Suppressor macrophage treated with lipopolysaccharide for 1 hour (primary cell): ENCODE measurements around the gene CD14.
"Not testable (repeated sequence)": the region's sequence is repeated elsewhere in the genome, so short reads cannot be mapped to it uniquely, and the experiment has no call there.

Experiments used
- DNase-seq, 3 donors: peaks; one replicate each; pipeline ENCODE4 v3.0.0-alpha.2; 2020 to 2022

The CD14 gene

DNA sequence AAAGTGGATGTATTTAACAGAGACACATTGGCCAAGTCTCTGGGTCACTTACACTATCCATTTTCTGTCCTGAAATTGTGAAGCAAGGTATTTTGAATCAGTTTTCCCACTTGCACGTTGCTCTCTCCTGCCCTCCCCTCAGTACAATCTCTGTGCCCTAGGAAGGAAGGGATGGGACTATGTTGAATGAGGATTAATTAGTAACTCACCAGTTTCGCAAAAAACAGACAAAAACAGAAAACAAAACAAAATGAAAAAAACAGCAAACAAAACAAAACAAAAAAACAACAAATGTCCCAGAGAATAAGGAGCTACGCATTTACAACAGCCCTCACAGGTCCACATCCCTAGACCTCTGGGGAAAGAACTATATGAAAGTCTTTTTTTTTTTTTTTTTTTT is 1.1 kb upstream of the CD14 start:
- no peak for DNase-seq

DNA sequence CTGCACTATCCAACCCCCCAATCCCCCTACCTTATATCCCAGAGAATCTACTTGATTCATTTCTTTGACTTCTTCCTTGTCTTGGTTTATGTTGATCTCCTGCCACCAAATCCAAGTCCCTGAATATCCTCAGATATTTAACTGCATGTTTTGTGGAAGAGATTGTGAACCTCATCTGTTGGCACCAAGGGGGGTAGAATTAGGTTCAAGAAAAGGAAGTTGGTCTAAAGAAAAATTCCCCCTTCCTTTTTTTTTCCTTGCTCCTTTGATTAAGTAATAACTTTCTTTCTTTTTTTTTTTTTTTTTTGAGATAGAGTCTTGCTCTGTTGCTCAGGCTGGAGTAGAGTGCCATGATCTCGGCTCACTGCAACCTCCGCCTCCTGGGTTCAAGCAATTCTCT is 526 bp upstream of the CD14 start:
- DNase-seq, result peak in 2 of 3 donors; percentile 81 to 88

DNA sequence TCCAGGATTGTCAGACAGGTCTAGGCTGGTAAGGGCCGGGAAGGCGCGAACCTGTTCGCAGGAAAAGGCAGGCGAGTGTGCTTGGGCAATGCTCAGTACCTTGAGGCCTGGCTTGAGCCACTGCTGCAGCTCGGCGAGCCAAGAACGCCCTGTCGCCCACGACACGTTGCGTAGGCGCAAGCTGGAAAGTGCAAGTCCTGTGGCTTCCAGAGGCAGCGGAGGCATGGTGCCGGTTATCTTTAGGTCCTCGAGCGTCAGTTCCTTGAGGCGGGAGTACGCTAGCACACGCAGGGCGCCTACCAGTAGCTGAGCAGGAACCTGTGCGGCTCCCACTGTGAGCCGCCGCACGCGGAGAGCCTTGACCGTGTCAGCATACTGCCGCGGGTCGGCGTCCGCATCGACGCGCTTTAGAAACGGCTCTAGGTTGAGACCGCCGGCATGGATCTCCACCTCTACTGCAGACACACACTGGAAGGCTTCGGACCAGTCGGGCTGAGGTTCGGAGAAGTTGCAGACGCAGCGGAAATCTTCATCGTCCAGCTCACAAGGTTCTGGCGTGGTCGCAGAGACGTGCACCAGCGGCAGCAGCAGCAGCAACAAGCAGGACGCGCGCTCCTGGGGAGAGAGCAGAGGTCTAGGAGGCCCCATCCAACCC is 482 bp downstream of the CD14 start:
- DNase-seq, result peak; percentile 83 to 89 (median 88)

DNA sequence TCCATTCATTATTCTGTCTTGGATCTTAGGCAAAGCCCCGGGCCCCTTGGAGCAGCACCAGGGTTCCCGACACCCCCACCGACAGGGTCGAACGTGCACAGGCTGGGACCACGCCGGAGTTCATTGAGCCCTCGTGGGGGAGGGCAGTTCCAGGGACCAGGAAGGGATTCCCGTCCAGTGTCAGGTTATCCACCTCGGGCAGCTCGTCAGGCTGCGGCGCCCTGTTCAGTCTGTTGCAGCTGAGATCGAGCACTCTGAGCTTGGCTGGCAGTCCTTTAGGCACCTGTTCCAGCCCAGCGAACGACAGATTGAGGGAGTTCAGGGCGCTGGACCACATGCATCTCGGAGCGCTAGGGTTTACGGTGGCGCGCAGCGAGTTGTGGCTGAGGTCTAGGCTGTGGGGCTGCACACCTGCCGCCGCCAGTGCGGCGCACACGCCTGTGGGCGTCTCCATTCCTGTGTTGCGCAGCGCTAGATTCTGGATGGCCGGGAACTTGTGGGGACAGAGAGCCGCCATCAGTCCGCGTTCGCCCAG is 1.1 kb downstream of the CD14 start:
- DNase-seq, result no peak

DNA sequence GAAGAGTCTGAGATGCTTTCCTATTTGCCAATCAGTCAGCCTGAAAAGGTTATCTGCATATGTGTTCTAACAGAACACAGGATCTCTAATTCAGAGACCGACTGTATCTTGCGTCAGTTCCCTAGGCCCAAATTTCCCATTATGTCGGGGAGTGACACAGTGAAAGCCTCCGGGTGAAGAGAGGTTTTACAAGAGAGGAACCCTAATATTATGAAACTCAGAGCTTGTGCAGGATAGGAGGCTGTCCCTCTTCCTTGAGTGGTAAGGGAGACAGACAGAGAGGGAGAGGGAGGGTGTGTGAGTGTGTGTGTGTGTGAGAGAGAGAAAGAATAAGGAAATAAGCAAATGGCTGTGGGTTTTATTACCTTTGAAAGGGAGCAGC is 1.9 kb downstream of the CD14 start:
- peak; percentile 85 to 94 (median 90) for DNase-seq

DNA sequence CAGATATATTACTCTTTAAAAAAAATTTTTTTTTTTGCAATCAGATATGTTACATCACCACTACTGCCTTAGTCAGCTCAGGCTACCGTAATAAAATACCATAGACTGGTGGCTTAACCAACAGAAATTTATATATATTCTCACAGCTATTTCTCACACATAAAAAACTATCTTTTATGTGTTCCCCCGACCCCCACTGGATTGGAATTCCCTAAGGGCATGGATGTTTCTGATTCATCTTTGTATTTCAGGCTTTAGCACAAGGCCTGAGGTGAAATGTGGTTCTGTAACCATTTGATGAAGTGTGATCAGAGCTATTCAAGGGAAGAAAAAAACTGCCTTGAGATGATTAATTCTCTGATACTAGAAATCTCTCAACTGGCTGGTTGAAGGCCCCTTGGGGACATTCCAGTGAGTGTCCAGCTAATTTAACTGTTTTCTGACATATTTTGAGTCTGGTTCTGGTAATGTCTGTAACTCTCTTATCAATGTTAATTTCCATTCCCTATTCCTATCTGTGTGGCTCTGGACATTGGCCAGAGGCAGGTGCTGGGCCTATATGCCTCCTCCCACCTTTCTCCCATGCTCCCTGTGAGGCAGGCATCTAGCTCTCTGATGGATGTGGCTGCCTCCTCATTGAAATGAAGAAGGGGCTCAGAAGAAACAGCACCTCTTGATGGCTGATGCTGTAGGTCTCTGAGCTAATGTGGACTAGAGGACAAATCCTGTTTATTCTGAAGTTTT is 2.5 kb downstream of the CD14 start:
- peak; percentile 69 to 92 (median 78) for DNase-seq

DNA sequence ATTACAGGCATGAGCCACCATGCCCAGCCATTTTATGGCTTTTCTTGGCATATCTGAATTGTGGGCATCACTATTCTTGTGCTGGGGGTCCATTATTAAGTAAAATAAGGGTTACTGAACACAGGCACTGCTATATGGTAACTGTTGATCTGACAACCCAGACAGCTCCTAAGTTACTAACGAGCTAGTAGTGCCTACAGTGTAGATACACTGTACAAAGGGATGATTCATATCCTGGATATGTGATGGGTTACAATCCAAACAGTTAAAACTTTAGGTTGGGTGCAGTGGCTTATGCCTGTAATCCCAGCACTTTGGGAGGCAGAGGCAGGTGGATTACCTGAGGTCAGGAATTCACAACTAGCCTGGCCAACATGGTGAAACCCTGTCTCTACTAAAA is 4.3 kb downstream of the CD14 start:
- peak in 1 of 3 donors; percentile 30 for DNase-seq

DNA sequence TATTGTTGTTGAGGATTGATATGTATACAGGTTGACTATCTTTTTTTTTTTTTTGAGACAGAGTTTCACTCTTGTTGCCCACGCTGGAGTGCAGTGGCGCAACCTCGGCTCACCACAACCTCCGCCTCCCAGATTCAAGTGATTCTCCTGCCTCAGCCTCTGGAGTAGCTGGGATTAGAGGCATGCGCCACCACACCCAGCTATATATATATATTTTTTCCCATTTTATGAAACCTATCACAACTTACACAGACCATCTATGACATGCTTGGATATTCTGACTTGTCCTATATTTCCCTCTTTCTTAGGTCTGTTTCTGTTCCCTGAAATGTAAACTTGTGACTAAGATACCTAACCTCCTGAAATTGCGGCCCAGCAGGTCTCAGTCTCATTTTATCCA is 5.0 kb downstream of the CD14 start:
- DNase-seq, result no peak

DNA sequence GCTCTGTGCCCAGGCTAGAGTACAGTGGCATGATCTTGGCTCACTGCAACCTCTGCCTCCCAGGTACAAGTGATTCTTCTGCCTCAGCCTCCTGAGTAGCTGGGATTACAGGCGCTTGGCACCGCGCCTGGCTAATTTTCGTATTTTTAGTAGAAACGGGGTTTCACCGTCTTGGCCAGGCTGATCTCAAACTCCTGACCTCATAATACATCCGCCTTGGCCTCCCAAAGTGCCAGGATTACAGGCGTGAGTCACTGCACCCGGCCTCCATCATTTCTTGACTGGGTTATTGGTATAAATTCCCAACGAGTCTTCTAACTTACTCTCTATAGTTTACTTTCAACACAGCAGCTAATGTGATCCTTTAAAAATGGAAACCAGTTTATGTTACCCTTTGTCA is 8.1 kb downstream of the CD14 start:
- DNase-seq, result not testable (repeated sequence)

DNA sequence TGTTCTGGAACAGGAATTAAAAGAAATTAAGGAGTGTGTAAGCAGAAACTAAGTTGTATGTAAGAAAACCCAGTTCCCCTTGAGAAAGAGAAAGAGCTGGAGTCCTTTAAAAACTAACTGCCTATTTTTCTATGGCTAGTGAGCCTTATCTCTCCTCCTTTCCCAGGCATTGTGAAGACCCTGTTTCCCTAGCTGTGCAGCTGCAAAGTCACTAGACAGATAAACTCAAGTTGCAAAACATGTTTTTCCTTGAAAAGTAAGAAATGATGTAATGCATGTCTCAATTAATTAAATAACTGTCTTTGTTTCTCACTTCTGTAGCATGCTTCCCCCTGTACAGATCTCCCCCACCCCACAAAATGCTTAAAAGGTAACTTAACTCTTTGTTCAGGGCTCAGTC is 9.9 kb downstream of the CD14 start:
- not testable (repeated sequence) for DNase-seq

DNA sequence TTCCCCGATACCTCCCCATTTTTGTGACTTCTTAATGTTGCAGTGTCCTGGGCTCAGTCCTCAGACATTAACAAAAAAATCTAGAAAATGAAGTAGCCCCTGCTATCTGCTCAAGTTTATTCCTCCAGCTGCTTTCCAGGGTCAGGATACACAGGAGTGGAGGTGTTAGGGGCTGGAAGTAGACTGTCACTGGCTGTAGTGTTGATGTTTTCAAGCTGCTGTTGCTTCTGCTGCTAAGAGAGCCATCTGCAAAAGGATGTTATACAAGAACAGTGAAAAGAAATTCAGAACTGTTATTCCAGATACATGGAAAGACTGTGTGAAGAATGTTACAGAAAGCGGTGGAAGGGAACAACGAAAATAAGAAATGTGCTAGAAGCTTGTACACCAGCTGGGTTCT is 10.7 kb downstream of the CD14 start:
- no peak for DNase-seq

DNA sequence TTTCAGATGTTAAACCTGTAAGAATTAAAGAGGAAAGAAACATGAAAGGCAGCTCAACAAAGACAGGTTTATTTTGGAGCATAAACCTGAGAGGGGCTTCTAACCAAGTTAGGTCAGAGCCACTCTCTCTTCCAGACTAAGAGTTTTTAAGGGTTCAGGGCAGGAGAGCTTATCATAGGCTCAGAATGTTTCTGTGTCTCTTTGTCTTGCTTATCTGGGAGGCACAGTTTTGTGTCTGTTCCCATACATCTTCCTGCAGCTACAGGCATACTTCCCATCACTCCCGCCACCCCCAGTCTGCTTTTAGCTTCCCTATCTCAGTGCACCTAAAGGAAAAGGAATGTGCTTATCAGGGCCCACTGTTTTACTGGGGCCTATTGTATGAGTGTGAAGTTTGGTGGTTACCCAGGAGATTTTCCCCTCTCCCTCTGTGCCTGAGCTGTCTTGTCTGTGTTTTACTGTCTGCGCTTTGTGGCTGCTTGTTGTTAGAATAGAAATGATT is 21.9 kb downstream of the CD14 start:
- DNase-seq, result peak in 1 of 3 donors; percentile 48

DNA sequence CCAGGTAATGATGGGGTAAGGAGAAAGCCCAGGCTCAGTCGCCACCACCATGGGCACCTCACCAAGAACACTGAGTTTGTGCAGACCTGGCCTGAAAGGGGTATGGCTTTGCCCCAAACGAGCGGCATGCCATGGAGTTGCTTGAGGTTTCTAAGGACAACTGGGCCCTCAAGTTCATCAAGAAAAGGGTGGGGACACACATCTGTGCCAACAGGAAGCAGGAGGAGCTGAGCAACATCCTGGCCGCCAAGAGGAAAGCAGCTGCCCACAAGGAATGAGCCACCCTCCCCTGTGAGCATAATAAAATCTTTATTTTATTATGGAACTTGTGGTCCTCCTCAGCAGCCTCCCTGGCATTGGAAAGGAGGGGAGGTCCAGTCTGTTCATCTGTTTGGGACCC is 23.8 kb downstream of the CD14 start:
- peak; percentile 78 to 83 (median 78) for DNase-seq

DNA sequence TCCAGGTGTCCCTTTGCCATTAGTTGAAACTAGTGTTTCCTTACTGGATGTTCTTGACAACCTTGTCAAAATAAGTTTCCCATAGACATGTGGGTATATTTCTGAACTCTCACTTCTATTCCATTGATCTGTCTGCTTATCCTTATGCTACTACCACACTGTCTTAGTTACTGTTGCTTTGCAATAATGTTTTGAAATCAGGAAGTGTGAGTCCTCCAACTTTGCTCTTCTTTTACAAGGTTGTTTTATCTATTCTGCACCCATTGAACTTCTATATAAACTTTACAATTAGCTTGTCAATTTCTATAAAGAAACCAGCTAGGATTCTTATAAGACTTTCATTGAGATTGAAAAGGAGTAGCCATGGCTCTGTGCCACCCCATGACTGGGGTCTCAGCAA is 24.3 kb downstream of the CD14 start:
- DNase-seq, result no peak

DNA sequence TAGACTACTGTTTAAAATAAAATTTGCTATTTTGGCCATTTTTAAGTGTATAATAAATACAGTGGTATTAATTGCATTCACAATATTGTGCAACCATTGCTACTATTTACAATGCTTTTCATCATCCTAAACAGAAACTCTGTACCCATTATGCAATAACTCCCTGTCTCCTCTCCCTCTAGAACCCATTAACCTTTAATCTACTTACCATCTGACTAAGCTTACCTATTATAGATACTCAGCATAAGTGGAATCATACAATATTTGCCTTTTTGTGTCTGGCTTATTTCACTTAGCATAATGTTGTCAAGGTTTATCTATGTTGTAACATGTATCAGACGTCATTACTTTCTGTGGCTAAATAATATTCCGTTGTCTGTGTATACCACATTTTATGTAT is 25.9 kb downstream of the CD14 start:
- DNase-seq, result peak in 2 of 3 donors; percentile 59 to 60

DNA sequence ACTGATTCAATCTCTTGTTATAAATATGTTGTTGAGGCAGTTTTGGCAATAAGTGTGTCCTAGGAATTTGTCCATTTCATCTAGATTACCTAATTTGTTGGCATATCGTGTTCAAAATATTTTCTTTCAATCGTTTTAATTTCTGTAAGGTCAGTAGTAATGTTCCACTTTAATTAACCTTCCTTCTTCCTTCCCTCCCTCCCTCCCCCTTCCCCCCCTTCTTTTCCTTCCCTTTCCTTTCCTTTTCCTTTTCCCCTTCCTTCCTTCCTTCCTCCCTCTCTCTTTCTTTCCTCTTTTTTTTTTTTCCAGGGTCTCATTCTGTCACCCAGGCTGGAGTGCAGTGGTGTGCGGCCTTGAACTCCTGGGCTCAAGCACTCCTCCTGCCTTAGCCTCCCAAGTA is 27.1 kb downstream of the CD14 start:
- no peak for DNase-seq

DNA sequence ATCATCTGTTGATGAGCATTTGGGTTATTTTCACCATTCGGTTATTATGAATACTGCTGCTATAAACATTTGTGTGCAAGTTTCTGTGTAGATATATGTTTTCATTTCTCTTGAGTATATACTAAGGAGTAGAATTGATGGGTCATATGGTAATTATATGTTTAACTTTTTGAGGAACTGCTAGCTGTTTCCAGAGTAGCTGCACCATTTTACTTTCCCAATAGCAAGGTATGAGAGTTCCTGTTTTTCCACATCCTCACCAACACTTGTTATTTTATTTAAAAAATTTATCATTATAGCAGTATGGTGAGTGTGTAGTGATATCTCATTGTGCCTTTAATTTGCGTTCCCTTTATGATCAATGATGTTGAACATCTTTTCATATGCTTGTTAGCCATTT is 29.2 kb downstream of the CD14 start:
- DNase-seq, result no peak

DNA sequence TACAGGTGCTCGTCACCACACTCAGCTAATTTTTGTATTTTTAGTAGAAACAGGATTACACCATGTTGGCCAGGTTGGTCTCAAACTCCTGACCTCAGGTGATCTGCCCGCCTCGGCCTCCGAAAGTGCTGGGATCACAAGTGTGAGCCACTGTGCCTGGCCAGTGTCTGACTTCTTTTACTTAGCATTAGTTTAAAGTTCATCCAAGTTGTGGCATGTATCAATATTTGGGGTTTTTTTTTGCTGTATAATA is 29.6 kb downstream of the CD14 start:
- not testable (repeated sequence) for DNase-seq

DNA sequence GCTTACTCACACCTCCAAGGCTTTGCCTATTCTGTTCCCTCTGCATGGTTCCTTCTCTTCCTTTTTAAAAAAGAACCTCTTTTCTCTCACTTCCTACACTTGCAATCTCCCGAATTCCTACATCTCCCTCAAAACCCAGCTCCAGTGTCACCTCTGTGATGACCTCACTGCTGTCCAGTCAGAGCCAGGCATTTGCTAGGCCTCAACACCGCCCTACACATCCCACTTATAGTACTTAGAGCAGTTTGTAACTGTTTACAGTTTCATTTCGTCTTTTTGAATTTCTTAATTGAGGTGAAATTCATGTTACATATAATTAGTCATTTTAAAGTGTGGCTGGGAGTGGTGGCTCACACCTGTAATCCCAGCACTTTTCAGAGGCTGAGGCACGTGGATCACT is 30.8 kb downstream of the CD14 start:
- DNase-seq, result peak; percentile 69 to 85 (median 73)

DNA sequence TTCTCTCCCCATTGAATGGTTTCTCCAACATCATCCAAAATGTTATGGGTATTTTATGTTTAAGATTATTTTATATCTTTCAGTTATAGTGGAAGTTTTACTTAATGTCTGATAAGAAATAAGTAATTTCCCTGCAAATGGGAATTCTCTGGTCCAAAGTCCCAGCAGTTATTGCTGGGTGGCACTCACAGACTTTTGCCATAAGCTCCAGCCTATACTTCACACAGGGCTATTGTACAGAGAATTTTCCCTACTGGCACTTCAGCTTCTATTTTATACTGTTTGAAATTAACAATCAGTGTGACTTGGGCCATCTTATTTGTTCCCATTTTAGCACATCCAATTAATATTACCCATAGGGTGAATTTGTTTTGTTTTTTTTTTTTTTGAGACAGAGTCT is 32.9 kb downstream of the CD14 start:
- no peak for DNase-seq

DNA sequence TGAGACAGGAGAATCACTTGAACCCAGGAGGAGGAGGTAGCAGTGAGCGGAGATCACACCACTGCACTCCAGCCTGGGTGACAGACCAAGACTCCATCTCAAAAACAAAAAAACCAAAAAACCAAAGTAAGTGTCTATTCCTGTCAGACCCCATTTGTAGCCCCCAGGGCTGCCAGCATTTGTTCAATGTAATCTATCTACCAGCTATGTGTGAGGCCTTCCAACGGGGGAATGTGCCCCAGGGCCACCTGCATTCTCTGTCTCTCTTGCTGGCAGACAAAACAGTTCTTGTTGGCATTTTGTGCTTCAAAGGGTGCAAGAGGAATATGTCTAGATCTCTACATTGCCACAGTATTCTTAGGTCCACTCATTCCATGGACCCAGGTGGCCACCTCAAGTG is 34.1 kb downstream of the CD14 start:
- no peak for DNase-seq

DNA sequence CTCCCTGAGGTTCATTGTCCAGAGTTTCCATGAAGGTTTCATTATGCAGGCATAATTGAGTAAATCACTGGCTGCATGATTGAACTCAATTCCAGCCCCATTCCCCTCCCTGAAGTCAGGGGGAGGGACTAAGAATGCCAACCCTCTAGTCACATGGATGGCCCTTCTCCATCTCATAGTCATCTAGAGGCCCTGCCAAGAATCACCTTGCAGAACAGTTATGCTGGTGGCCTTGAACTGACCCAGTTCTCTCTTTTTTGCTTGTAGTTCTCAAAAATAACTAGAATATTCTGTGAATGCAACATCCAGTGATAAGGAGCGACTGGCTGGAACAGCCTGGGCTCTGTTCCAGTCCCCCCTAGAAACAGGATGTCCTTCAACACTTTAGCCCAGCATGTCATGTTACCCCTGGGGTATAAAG is 36.6 kb downstream of the CD14 start:
- peak in 1 of 3 donors; percentile 39 for DNase-seq

DNA sequence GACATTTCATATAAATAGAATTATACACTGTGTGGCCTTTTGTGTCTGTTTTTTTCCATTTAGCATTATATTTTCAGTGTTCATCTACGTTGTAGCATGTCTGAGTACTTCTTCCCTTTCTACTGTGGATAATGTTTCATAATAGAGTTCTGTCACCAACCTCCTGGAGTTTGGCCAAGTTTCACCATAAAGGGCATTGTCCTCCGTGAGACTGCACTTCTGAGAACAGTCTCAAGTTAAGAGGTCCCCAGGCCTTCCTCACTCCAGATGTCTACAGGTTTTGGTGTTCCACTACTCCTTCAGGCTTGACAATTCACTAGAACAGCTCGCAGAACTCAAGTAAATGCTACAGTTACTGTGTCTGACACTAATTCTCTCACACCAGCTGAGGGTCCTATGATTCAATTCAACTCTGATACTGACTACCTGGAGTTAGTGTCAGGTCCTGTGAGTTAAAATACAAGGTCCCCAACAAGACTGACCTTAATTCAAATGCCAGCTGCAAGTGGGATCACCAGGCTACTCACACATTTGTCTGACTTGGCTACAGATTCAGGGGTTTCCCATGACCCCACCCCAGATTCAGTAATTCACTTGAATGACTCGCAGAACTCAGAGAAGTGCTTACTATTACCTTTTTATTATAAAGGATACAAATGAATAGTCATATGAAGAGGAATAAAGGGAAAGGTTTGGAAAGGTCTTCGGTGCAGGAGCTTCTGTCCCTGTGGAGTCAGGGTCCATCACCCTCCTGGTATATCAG is 37.3 kb downstream of the CD14 start:
- peak; percentile 89 to 95 (median 93) for DNase-seq

DNA sequence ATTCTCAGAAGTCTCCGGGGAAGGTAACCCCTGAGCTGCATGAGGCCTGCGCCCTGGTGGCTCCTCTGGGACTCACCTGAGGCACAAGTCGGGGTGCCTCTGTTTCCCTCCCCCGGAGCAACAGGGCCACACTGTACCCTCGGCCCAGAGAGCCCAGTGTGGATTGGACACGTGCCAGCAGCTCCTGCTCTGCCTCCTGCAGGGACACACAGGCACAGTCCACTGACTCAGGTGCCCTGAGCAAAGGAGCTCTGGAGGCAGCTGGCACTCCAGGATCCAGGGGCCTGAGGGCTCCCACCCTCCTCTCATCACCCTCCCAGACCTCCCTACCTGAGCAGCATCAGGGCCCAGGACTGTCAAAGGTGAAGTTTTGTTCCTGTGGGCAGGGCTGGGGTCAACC is 38.8 kb downstream of the CD14 start:
- no peak for DNase-seq
